ENCODE data around the gene AOPEP.

DNA sequence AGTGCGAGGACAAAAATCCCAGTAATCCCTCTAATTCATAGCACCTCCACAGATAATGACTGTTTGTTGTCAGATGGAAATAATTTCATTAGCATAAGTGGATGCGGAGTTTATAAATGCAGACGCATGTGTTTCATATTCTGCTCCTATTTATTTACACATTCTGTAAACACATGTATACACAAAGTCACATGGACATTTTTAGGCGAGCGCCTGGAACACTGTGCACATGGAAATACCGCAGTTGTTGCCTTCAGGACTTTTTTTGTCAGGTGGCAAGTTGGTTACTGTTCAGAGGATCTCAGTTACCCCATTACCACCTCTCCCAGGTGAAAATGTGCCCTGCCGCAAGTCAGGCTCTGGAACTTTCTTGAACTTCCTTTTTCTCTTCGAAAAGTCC lies 46.9 kb upstream of the AOPEP start:
- TF ChIP-seq, protein P1, sequence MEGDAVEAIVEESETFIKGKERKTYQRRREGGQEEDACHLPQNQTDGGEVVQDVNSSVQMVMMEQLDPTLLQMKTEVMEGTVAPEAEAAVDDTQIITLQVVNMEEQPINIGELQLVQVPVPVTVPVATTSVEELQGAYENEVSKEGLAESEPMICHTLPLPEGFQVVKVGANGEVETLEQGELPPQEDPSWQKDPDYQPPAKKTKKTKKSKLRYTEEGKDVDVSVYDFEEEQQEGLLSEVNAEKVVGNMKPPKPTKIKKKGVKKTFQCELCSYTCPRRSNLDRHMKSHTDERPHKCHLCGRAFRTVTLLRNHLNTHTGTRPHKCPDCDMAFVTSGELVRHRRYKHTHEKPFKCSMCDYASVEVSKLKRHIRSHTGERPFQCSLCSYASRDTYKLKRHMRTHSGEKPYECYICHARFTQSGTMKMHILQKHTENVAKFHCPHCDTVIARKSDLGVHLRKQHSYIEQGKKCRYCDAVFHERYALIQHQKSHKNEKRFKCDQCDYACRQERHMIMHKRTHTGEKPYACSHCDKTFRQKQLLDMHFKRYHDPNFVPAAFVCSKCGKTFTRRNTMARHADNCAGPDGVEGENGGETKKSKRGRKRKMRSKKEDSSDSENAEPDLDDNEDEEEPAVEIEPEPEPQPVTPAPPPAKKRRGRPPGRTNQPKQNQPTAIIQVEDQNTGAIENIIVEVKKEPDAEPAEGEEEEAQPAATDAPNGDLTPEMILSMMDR (IDR thresholded peaks at IDR 0.05): no peak
- TF ChIP-seq POLR2A (IDR thresholded peaks at IDR 0.05): no peak
- no peak for TF ChIP-seq POLR2AphosphoS5 (IDR thresholded peaks at IDR 0.05; ENCODE audit: insufficient read depth in 1 of 2, low read depth in 1 of 2)
